Measurements from ENCODE around the gene CASP2.

Gene CASP2

GRCh38 chr7:143299346-143299745, 11.2 kb downstream of the CASP2 start:
- DNase-seq, result no peak

- DNase-seq, result peak; percentile 60 to 72
Measured at GRCh38 chr7:143299840-143300239, 11.7 kb downstream of the CASP2 start.

- peak in 1 of 2 donors; percentile 36 for DNase-seq
Measured at GRCh38 chr7:143300959-143301935, 13.1 kb downstream of the CASP2 start.

- no peak for DNase-seq
Measured at GRCh38 chr7:143303733-143304132, 15.6 kb downstream of the CASP2 start.

GRCh38 chr7:143304938-143305337, 16.8 kb downstream of the CASP2 start:
- DNase-seq, result no peak

- DNase-seq, result peak; percentile 63 to 75
Measured at GRCh38 chr7:143305423-143306070, 17.4 kb downstream of the CASP2 start.

- no peak for DNase-seq
Measured at GRCh38 chr7:143308632-143309031, 20.5 kb downstream of the CASP2 start.

- DNase-seq, result no peak
Measured at GRCh38 chr7:143314127-143314526, 26.0 kb downstream of the CASP2 start.

GRCh38 chr7:143315776-143316175, 27.6 kb downstream of the CASP2 start, which contains the start of gene CLCN1:
TSS of gene CLCN1 (plus strand) at chr7:143316111. CDS start at chr7:143316213, 102 bp downstream.
- DNase-seq, result no peak

- DNase-seq, result no peak
Measured at GRCh38 chr7:143316492-143316891, 28.3 kb downstream of the CASP2 start.

- DNase-seq, result no peak
Measured at GRCh38 chr7:143318661-143319060, 30.5 kb downstream of the CASP2 start.

- DNase-seq, result no peak
Measured at GRCh38 chr7:143320620-143321019, 32.5 kb downstream of the CASP2 start.

- DNase-seq, result no peak
Measured at GRCh38 chr7:143321242-143321641, 33.1 kb downstream of the CASP2 start.

GRCh38 chr7:143321734-143322133, 33.6 kb downstream of the CASP2 start:
- DNase-seq, result peak in 1 of 2 donors; percentile 26

- DNase-seq, result no peak
Measured at GRCh38 chr7:143322760-143323633, 34.8 kb downstream of the CASP2 start.

GRCh38 chr7:143323653-143324052, 35.5 kb downstream of the CASP2 start:
- DNase-seq, result no peak

GRCh38 chr7:143325240-143325639, 37.1 kb downstream of the CASP2 start:
- no peak for DNase-seq

- no peak for DNase-seq
Measured at GRCh38 chr7:143327903-143328302, 39.8 kb downstream of the CASP2 start.

GRCh38 chr7:143329471-143330170, 41.5 kb downstream of the CASP2 start:
- no peak for DNase-seq

GRCh38 chr7:143331179-143331801, 43.1 kb downstream of the CASP2 start:
- peak in 1 of 2 donors; percentile 36 for DNase-seq

GRCh38 chr7:143334244-143334643, 46.1 kb downstream of the CASP2 start:
- no peak for DNase-seq

GRCh38 chr7:143337216-143337615, 49.1 kb downstream of the CASP2 start:
- no peak for DNase-seq

All from CD4-positive, alpha-beta T cell treated with Interleukin-4 for 1 hour (primary cell).